Activated CD8-positive, alpha-beta memory T cell treated with anti-CD3 and anti-CD28 coated beads, Interleukin-2, amount 50 U/mL, for 1 hour (primary cell): ENCODE data around the gene SLC8A1.

Experiments used
- DNase-seq: peaks from one replicate; pipeline ENCODE4 v3.0.0-alpha.2; 2020; ENCODE audit errors: extremely low read depth

SLC8A1 gene

GRCh38 chr2:40421631-40422297 is 30.1 kb downstream of the SLC8A1 start:
- no peak for DNase-seq

- DNase-seq = no peak
Observed at GRCh38 chr2:40420478-40420877, 31.4 kb downstream of the SLC8A1 start.

DNA sequence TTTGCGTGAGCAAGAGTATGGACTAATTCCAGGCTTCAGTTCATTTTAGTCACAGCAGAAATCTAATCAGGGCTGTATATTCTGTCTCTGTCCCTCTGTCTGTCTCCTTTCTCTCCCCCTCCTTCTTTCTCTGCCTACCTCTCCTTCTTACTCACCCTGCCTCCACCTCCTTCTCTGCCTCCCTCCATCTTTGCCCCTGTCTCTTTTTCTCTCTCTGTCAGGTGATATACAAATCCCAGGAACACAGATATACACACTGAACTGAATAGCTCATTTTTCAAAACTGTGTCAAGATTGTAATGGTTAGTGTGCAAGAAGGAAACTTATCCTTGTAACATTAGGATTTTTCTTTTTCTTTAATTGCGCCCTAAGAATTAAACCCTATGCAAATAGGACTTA is 32.5 kb downstream of the SLC8A1 start:
- no peak for DNase-seq

GRCh38 chr2:40418614-40419363 is 33.1 kb downstream of the SLC8A1 start:
- no peak for DNase-seq

GRCh38 chr2:40416486-40416885 is 35.4 kb downstream of the SLC8A1 start:
- DNase-seq = no peak

DNA sequence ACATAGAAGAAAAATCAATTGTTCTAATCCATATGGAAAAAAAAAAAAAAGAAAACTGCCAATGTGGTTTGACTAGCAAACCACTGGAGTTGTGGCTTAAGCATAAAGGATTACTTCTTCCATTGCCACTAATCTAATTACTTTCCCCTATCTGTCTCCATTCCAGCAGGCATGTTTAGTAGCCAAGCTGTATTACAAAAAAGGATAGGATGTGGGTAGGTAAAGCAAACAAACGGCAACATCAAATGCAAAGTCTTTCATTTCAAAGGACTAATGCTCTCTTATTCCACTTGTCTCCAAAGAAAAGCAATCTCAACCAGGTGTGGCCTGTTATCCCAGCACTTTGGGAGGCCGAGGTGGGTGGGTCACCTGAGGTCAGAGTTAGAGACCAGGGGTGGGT is 36.5 kb downstream of the SLC8A1 start:
- DNase-seq = no peak

- no peak for DNase-seq
Observed at GRCh38 chr2:40412456-40412855, 39.4 kb downstream of the SLC8A1 start.

DNA sequence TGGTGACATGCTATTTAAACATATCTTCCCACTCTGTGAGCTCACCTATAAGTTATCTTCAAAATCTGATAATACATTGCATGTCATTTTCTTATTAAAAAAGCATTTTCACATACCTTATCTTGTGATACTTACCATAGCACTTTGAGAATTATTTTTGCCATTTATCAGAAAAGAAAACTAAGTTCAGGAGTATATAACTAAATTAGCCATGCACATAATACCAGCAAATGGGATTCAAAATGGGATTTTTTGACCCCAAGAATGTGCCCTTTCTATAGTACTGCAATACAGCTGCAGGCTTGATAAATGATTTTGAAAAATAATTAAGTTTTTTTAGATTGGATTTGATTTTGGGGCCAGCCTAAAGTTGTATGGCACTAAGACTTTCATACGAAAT is 41.2 kb downstream of the SLC8A1 start:
- DNase-seq = no peak

DNA sequence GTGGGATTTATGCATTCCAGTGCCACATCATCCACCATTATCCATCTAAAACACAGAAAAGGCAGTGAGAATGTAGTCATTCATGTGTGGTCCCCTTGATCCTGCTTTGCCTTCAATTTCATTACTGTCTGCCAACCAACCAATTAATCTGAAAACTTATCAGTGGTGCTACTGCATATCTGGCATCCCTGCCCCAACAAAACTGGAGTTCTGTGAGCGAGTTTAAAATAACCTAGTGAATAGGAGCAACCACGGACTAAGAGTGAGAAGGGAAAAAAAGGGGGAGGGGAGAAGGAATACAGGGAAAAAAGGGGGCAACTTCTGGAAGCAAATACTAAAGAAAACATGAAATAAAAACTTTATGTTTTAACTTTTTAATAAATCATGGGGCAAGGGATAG is 42.2 kb downstream of the SLC8A1 start:
- DNase-seq = no peak

DNA sequence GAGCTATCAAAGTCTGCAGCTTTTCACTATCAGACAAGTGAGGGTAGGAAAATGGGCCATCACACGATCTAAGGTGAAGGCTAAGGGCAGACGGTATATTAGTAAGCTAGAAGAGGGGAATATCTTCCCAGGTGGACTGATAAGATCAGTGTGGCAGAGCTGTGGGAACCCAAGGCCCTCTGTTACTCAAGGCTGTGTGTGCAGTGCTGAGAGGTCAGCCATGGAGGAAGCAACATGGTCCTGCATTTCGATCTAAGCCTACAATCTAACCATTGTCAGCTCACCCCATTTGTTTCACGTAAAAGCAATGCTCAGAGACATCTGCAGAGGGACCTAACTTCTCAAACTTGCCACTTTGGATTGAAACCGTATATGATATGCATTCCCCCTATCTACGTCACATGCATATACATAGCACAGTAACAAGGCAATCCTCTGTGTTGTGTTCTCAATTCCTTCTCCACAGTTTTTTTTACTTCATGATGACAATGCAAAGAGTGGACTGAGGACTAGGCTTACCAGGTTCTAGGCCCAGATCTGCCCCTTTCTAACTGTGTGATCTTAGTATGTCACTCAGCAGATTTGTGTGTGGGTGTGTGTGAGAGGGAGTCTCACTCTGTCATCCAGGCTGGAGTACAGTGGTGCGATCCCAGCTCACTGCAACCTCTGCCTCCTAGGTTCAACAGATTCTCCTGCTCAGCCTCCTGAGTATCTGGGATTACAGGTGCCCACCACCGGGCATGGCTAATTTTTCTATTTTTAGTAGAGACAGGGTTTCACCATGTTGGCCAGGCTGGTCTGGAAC is 45.2 kb downstream of the SLC8A1 start:
- DNase-seq = no peak

DNA sequence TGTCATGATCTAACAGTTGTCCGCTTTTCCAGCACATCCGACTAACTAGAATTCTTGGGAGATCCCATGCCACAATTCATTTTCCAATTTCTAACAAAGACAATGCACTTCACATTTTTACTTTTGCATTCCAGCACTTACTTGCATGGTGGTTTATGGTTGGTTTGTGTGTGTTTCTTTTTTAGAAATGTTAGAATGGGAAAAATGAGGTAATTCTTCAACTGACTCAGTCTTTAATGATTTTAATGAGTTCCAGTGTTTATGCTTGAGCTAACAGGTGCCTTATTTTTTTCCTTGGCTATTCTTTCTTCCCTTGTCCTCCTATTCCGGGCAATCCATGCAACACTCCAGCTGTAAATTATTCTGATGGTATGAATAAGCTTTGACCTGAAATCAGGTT is 46.4 kb downstream of the SLC8A1 start:
- no peak for DNase-seq

- DNase-seq = no peak
Observed at GRCh38 chr2:40404517-40404916, 47.4 kb downstream of the SLC8A1 start.

GRCh38 chr2:40403233-40403836 is 48.6 kb downstream of the SLC8A1 start:
- no peak for DNase-seq

GRCh38 chr2:40401896-40402295 is 50.0 kb downstream of the SLC8A1 start:
- DNase-seq = no peak

DNA sequence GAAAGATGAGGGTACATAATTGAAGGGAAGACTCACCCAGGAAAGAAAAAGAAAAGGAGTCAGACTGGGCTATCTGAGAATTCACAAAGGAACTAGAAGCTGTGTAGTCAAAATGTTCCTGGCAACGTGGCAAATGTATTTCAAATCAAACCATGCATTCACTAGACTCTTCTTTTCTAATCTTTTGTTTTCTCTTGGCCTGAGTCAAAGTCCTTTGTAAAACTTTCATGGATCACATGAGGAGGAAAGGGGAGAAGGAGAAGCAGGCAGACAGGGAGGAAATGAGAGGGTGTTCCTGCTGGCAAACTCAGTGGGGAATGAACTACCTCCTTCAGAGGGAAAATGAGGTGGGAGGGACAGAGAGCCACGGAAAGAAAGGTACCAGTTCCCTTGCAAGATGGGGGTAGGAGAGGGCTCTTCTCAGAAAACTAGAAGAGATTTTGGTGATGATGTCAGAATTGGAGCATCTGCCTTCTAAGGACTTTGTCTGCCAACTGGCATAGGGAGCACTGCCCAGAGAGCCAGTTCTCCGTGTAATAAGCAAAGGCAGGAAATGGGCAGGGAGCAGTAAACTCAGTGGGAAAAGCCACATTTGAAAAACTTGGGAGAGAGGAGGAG is 51.4 kb downstream of the SLC8A1 start:
- no peak for DNase-seq

- DNase-seq = no peak
Observed at GRCh38 chr2:40397765-40398164, 54.1 kb downstream of the SLC8A1 start.

- no peak for DNase-seq
Observed at GRCh38 chr2:40396124-40396523, 55.8 kb downstream of the SLC8A1 start.

DNA sequence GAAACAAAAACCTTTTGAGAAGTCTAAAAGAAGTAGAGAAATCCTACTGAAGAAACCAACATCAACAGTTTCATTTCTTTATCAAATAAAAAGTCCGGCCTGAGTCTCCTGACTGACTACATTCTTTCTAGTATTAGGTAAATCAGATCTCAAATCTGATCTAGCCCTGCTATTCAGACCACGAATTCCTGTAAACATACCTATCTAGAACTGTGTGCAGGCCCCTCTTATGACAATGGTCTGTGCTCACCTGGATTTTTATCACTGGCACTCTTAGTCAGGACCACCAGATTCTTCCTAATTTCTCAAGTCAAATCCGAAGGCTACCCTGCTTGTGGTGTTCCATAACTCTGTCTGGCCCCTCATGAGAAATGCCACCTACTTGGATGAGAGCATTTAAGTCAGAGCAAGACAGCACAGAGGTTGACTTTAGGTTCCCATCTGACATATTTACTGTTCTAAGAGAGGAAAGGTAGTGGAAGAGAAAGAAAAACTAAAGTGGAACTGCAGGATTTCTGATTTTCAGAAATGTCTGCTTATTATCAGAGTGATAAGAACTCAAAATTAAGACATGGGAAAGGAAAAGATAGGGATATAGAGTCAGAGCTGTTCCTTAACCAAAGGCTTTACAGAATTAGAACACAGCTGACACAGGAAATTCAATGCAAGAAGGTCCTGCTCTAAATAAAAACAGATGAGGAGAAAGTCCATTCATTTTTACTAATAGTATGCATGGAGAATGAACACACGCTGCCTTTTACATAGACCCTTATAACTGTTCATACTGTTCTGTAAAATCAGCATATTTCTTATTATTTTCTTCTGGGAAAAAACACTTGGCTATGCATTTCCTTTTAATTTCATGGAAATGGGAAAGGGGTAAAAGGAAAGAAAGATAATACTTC is 56.5 kb downstream of the SLC8A1 start:
- no peak for DNase-seq

GRCh38 chr2:40394597-40394996 is 57.3 kb downstream of the SLC8A1 start:
- DNase-seq = no peak

DNA sequence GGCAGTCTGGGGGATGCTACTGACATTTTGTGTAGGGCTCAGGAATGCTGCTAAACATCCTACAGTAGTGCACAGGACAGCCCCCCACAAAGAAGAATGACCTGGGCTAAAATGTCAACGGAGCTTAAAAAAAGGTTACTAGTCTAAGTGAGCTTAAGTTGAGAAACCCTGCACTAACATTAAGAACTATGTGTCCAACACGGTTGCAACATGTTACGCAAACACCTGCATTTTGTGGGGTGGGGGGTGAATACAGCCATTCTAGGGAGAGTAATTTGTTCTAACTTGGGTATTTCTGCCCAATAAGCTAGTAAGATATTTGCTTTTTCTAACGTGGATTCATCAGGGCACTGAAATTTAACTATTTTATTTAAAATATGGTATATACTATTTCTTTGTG is 57.9 kb downstream of the SLC8A1 start:
- DNase-seq = no peak

- no peak for DNase-seq
Observed at GRCh38 chr2:40388161-40388560, 63.7 kb downstream of the SLC8A1 start.
